ENCODE results near the gene CNNM2.

GRCh38 chr10:103040418-103040817 lies 122.3 kb downstream of the CNNM2 start:
- TF ChIP-seq POLR2A (IDR thresholded peaks at IDR 0.05): no peak
- TF ChIP-seq, protein P1, sequence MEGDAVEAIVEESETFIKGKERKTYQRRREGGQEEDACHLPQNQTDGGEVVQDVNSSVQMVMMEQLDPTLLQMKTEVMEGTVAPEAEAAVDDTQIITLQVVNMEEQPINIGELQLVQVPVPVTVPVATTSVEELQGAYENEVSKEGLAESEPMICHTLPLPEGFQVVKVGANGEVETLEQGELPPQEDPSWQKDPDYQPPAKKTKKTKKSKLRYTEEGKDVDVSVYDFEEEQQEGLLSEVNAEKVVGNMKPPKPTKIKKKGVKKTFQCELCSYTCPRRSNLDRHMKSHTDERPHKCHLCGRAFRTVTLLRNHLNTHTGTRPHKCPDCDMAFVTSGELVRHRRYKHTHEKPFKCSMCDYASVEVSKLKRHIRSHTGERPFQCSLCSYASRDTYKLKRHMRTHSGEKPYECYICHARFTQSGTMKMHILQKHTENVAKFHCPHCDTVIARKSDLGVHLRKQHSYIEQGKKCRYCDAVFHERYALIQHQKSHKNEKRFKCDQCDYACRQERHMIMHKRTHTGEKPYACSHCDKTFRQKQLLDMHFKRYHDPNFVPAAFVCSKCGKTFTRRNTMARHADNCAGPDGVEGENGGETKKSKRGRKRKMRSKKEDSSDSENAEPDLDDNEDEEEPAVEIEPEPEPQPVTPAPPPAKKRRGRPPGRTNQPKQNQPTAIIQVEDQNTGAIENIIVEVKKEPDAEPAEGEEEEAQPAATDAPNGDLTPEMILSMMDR (IDR thresholded peaks at IDR 0.05): no peak

Measured in prostate gland (tissue), 2 donors.